HepG2 (cell line): Measurements from ENCODE around the gene SULT6B1. TPM values are rescaled to one million over a fixed set of nuclear protein-coding genes. Genes with fewer than 3 reads are reported as not detected.

Experiments used
- EEA1 ChIP-seq: sonication (generic); formaldehyde crosslinking; IDR thresholded peaks from 2 replicates; pipeline ENCODE4 v1.5.1; 2020; ENCODE audit warnings: mild to moderate bottlenecking, missing genetic modification reagents, borderline replicate concordance
- FIP1L1 ChIP-seq: fragments of 200-400 bp; formaldehyde crosslinking; IDR thresholded peaks from 2 replicates; pipeline ENCODE4 v1.6.1; 2018; ENCODE audit warnings: low read depth, mild to moderate bottlenecking, low read length, moderate library complexity, borderline replicate concordance; ENCODE audit not compliant: insufficient read depth
- HMG20A ChIP-seq: IDR thresholded peaks from 2 replicates; pipeline ENCODE4 v1.6.1; 2016; ENCODE audit warnings: borderline replicate concordance
- HOXA3 ChIP-seq: sonication (generic); formaldehyde crosslinking; IDR thresholded peaks from 2 replicates; pipeline ENCODE4 v1.5.0; 2020; ENCODE audit warnings: missing genetic modification reagents
- IRF2 ChIP-seq: IDR thresholded peaks from 2 replicates; pipeline ENCODE4 v1.6.1; 2018; ENCODE audit warnings: missing genetic modification reagents, missing compliant biosample characterization
- MATR3 ChIP-seq: sonication (generic); formaldehyde crosslinking; IDR thresholded peaks from 2 replicates; pipeline ENCODE4 v1.4.0; 2020; ENCODE audit warnings: missing genetic modification reagents
- MLLT10 ChIP-seq: sonication (generic); formaldehyde crosslinking; IDR thresholded peaks from 2 replicates; pipeline ENCODE4 v1.4.0; 2020; ENCODE audit warnings: missing genetic modification reagents
- MYNN ChIP-seq: sonication (generic); formaldehyde crosslinking; IDR thresholded peaks from 2 replicates; pipeline ENCODE4 v1.4.0; 2020; ENCODE audit warnings: mild to moderate bottlenecking, low read depth, missing genetic modification reagents
- NR2C2 ChIP-seq: sonication (generic); formaldehyde crosslinking; IDR thresholded peaks from 2 replicates; pipeline ENCODE4 v1.4.0; 2020; ENCODE audit warnings: missing genetic modification reagents, mild to moderate bottlenecking, moderate library complexity, borderline replicate concordance
- RFX5 ChIP-seq: IDR thresholded peaks from 2 replicates; pipeline ENCODE4 v1.6.1; 2011; ENCODE audit warnings: low read depth, low read length, improper control_type of control experiment
- SIN3B ChIP-seq: fragments of 150-350 bp; IDR thresholded peaks from 2 replicates; pipeline ENCODE4 v1.6.1; 2014; ENCODE audit warnings: low read length
- ZBTB21 ChIP-seq: sonication (generic); formaldehyde crosslinking; IDR thresholded peaks from 2 replicates; pipeline ENCODE4 v1.4.0; 2020; ENCODE audit warnings: missing genetic modification reagents
- ZNF253 ChIP-seq: sonication (generic); formaldehyde crosslinking; IDR thresholded peaks from 2 replicates; pipeline ENCODE4 v1.8.0; 2022; ENCODE audit warnings: mild to moderate bottlenecking, missing genetic modification reagents, borderline replicate concordance
- ZNF3 ChIP-seq: IDR thresholded peaks from 2 replicates; pipeline ENCODE4 v1.7.0; 2017; ENCODE audit warnings: inconsistent platforms
- ZNF484 ChIP-seq: sonication (generic); formaldehyde crosslinking; IDR thresholded peaks from 2 replicates; pipeline ENCODE4 v1.5.1; 2020; ENCODE audit warnings: mild to moderate bottlenecking, low read depth, missing genetic modification reagents, borderline replicate concordance
- polyA plus RNA-seq, 8 experiments: library from polyadenylated mRNA; depleted of rRNA in 3 of 8; stranded (reverse) in 7 of 8; unstranded in 1 of 8; fragments of >200 nt; fragmentation: Illumina TruSeq in 4 of 8; extraction: Trizol in 4 of 8; gene quantifications; 2 replicates each; pipeline versions ENCODE4 v1.2.1 to v1.2.3, GENCODE V29; 2011 to 2016; ENCODE audit warnings: low read depth in 4 of 8, missing spikeins in 1 of 8, mixed read lengths in 1 of 8; ENCODE audit not compliant: insufficient read depth in 1 of 8
- total RNA-seq, 5 experiments: library from RNA; depleted of rRNA; stranded (reverse); fragments of >200 nt; fragmentation: Illumina TruSeq; extraction: Trizol; gene quantifications; 2 replicates each; pipeline ENCODE4 v1.2.3, GENCODE V29; 2016; ENCODE audit warnings: low read depth in 1 of 5
- TF ChIP-seq, protein P1 (sequence below): sonication (generic); formaldehyde crosslinking; IDR thresholded peaks from 2 replicates; pipeline ENCODE4 v1.4.0; 2020; ENCODE audit warnings: missing genetic modification reagents
- TF ChIP-seq, protein P2 (sequence below): sonication (generic); formaldehyde crosslinking; IDR thresholded peaks from 2 replicates; pipeline ENCODE4 v1.4.0; 2020; ENCODE audit warnings: mild to moderate bottlenecking, missing genetic modification reagents
- TF ChIP-seq, protein P3 (sequence below): sonication (generic); formaldehyde crosslinking; IDR thresholded peaks from 2 replicates; pipeline ENCODE4 v1.4.0; 2020; ENCODE audit warnings: missing genetic modification reagents, borderline replicate concordance
- TF ChIP-seq, protein P4 (sequence below): IDR thresholded peaks from 2 replicates; pipeline ENCODE4 v1.6.1; 2016; ENCODE audit warnings: mild to moderate bottlenecking, missing biosample characterization, missing genetic modification reagents

Gene SULT6B1
- total and polyA plus RNA-seq, 2 of the 13 experiments (the other 11 are each of a cell fraction or from before 2014, with no cell fraction given) = not detected

DNA sequence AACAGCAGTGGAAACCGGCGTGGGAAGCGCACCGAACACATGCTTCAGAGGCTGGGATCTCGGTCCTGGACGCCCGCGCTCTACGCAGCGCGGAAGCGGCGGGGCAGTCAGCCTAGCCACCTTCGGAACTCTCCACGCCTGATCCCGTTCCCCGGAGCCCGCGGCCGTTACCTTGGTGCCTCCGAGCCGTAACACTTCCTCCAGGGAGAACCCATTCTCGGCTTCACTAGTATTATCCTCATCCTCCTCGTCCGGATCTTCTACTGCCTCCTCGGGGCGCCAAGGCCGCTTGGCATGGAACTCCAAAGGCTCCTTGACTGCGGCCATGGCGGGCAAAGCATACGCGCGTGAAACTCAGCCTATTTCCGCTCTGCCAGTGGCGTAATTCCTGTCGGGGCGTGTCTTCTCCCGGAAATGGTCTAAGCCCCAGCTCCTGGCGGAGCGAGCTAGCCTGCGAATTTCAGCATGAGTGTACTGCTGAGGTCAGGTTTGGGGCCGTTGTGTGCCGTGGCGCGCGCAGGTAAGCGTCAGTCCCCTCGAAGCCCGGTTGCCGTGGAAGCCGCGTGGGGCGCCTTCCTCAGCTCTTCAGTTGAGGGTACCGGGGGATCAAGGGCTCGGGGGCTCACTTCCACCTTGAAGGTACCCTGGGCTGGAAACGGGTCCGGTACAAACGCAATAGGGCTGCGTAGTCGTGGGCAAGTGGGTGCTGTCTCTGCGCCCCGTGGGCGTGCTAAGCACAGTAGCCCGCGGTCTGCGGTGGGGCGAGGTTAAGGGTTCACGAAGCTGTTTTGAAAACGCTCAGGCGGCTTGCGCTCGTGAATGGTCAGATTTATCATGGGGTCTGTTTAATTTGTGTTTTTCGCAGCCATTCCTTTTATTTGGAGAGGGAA lies 43.0 kb upstream of the SULT6B1 start, which contains the start of the genes CEBPZ and NDUFAF7 (continued):
- peak; percentile 97 for TF ChIP-seq ZNF253 (CRISPR knock-in tag)
- TF ChIP-seq FIP1L1 = no peak
- peak; percentile 15; the same call in 1 of the 2 replicates for TF ChIP-seq HMG20A (CRISPR knock-in tag)
- TF ChIP-seq, protein P1, sequence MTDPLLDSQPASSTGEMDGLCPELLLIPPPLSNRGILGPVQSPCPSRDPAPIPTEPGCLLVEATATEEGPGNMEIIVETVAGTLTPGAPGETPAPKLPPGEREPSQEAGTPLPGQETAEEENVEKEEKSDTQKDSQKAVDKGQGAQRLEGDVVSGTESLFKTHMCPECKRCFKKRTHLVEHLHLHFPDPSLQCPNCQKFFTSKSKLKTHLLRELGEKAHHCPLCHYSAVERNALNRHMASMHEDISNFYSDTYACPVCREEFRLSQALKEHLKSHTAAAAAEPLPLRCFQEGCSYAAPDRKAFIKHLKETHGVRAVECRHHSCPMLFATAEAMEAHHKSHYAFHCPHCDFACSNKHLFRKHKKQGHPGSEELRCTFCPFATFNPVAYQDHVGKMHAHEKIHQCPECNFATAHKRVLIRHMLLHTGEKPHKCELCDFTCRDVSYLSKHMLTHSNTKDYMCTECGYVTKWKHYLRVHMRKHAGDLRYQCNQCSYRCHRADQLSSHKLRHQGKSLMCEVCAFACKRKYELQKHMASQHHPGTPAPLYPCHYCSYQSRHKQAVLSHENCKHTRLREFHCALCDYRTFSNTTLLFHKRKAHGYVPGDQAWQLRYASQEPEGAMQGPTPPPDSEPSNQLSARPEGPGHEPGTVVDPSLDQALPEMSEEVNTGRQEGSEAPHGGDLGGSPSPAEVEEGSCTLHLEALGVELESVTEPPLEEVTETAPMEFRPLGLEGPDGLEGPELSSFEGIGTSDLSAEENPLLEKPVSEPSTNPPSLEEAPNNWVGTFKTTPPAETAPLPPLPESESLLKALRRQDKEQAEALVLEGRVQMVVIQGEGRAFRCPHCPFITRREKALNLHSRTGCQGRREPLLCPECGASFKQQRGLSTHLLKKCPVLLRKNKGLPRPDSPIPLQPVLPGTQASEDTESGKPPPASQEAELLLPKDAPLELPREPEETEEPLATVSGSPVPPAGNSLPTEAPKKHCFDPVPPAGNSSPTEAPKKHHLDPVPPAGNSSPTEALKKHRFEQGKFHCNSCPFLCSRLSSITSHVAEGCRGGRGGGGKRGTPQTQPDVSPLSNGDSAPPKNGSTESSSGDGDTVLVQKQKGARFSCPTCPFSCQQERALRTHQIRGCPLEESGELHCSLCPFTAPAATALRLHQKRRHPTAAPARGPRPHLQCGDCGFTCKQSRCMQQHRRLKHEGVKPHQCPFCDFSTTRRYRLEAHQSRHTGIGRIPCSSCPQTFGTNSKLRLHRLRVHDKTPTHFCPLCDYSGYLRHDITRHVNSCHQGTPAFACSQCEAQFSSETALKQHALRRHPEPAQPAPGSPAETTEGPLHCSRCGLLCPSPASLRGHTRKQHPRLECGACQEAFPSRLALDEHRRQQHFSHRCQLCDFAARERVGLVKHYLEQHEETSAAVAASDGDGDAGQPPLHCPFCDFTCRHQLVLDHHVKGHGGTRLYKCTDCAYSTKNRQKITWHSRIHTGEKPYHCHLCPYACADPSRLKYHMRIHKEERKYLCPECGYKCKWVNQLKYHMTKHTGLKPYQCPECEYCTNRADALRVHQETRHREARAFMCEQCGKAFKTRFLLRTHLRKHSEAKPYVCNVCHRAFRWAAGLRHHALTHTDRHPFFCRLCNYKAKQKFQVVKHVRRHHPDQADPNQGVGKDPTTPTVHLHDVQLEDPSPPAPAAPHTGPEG = no peak; the same call in none of the 2 replicates
- TF ChIP-seq, protein P2, sequence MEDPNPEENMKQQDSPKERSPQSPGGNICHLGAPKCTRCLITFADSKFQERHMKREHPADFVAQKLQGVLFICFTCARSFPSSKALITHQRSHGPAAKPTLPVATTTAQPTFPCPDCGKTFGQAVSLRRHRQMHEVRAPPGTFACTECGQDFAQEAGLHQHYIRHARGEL (CRISPR knock-in tag) = peak; percentile 93
- peak; percentile 99 for TF ChIP-seq HOXA3 (CRISPR knock-in tag)
- no peak; the same call in 1 of the 2 replicates for TF ChIP-seq MYNN
- TF ChIP-seq NR2C2 (CRISPR knock-in tag) = peak; percentile 54
- peak; percentile 81 for TF ChIP-seq IRF2 (CRISPR knock-in tag)
- TF ChIP-seq RFX5 = no peak
- TF ChIP-seq, protein P3, sequence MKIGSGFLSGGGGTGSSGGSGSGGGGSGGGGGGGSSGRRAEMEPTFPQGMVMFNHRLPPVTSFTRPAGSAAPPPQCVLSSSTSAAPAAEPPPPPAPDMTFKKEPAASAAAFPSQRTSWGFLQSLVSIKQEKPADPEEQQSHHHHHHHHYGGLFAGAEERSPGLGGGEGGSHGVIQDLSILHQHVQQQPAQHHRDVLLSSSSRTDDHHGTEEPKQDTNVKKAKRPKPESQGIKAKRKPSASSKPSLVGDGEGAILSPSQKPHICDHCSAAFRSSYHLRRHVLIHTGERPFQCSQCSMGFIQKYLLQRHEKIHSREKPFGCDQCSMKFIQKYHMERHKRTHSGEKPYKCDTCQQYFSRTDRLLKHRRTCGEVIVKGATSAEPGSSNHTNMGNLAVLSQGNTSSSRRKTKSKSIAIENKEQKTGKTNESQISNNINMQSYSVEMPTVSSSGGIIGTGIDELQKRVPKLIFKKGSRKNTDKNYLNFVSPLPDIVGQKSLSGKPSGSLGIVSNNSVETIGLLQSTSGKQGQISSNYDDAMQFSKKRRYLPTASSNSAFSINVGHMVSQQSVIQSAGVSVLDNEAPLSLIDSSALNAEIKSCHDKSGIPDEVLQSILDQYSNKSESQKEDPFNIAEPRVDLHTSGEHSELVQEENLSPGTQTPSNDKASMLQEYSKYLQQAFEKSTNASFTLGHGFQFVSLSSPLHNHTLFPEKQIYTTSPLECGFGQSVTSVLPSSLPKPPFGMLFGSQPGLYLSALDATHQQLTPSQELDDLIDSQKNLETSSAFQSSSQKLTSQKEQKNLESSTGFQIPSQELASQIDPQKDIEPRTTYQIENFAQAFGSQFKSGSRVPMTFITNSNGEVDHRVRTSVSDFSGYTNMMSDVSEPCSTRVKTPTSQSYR (CRISPR knock-in tag) = peak; percentile 46; the same call in 1 of the 2 replicates
- no peak; the same call in none of the 2 replicates for TF ChIP-seq EEA1 (CRISPR knock-in tag)
- TF ChIP-seq SIN3B = peak; percentile 74; the same call in 1 of the 2 replicates
- TF ChIP-seq MLLT10 (CRISPR knock-in tag) = 0 out of 2 replicates have a peak, but pooled peaks have one; percentile 20
- TF ChIP-seq ZNF484 (CRISPR knock-in tag) = no peak; the same call in 1 of the 2 replicates
- peak; percentile 96 for TF ChIP-seq ZBTB21 (CRISPR knock-in tag)
- TF ChIP-seq MATR3 (CRISPR knock-in tag) = no peak
- TF ChIP-seq, protein P4, sequence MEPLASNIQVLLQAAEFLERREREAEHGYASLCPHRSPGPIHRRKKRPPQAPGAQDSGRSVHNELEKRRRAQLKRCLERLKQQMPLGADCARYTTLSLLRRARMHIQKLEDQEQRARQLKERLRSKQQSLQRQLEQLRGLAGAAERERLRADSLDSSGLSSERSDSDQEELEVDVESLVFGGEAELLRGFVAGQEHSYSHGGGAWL = peak; percentile 83; the same call in 1 of the 2 replicates
- no peak; the same call in 1 of the 2 replicates for TF ChIP-seq ZNF3 (CRISPR knock-in tag)
